Thyroid gland (tissue), 4 donors: ENCODE data around the gene CDC20B. TPM values are rescaled to one million over a fixed set of nuclear protein-coding genes. Genes with fewer than 3 reads are reported as not detected.
"Not testable (repeated sequence)": the region's sequence is repeated elsewhere in the genome, so short reads cannot be mapped to it uniquely, and the experiment has no call there.

Source experiments
- DNase-seq, 2 donors: peaks; one replicate each; pipeline ENCODE4 v3.0.0-alpha.2; 2019
- H3K27ac ChIP-seq, 3 donors: fragments of 200-600 bp; sonication (generic); 1 replicate in 2 of 3; 2 replicates in 1 of 3; pipeline ENCODE4 v1.5.1; 2016 to 2019; ENCODE audit warnings: mild to moderate bottlenecking in 1 of 3, moderate library complexity in 1 of 3
- H3K27me3 ChIP-seq: fragments of 200-600 bp; sonication (generic); one replicate; pipeline ENCODE4 v1.5.1; 2019
- H3K36me3 ChIP-seq, 2 donors: fragments of 200-600 bp; sonication (generic); one replicate each; pipeline ENCODE4 v1.5.1; 2016 to 2019
- H3K4me1 ChIP-seq, 2 donors: fragments of 200-600 bp; sonication (generic); one replicate each; pipeline ENCODE4 v1.5.1; 2017 to 2019
- H3K4me3 ChIP-seq, 3 donors: fragments of 200-600 bp; sonication (generic); replicated peaks in 1 of 3; 1 replicate in 2 of 3; 2 replicates in 1 of 3; pipeline ENCODE4 v1.5.1; 2016; ENCODE audit warnings: mild to moderate bottlenecking in 1 of 3
- H3K9me3 ChIP-seq: fragments of 200-600 bp; sonication (generic); one replicate; pipeline ENCODE4 v1.5.1; 2017
- POLR2A ChIP-seq, 2 donors: fragments of 450-650 bp; IDR thresholded peaks; one replicate each; pipeline ENCODE4 v1.6.1; 2017; ENCODE audit warnings: antibody characterized with exemption in 2 of 2, mild to moderate bottlenecking in 2 of 2, moderate library complexity in 1 of 2
- WGBS, 2 donors: methylation state at CpG; one replicate each; pipeline ENCODE4 v1.1.5; 2017; 5-methylcytosine and 5-hydroxymethylcytosine counted together
- intact Hi-C: fragments of 100-400 bp; cut with DNase I; formaldehyde crosslinking; loops from one replicate; pipeline ENCODE4 v1.15.1; 2023
- total RNA-seq, 4 donors: library from RNA; depleted of rRNA; stranded (reverse); fragments of >200 nt; gene quantifications; one replicate each; pipeline ENCODE4 v1.2.3, GENCODE V29; 2016
- TF ChIP-seq, protein P1 (sequence below), 6 experiments: fragments of 200-600 bp in 3 of 6; fragments of 450-650 bp in 3 of 6; sonication (generic) in 3 of 6; IDR thresholded peaks; one replicate each; pipeline ENCODE4 v1.5.1; 2016 to 2019; ENCODE audit warnings: antibody characterized with exemption in 6 of 6, mild to moderate bottlenecking in 2 of 6, inconsistent platforms in 1 of 6, moderate library complexity in 1 of 6

CDC20B gene
- total RNA-seq, 4 donors from 2014 or later, result not detected

DNA sequence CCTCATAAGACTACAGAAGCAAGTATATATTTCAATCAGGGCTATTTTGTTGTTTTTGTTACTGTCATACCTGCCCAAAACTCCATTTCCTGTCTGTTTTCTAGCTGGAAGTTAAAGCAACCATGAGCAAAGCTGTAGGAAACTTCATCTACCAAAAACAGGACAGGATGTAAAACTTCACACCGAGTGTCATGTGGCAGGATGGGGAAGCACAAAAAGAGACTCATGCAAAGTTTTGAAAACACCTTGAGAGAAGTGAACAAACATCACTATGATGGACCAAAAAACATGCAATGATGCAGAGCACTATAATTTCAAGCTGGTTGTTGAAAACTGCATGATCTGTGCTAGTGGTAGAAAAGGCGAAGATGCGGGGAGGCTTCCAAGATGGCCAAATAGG, 76.8 kb downstream of the CDC20B start:
- 62 to 74% methylated on average over 3 of the region's 3 CpGs for WGBS, 2 donors
- H3K4me3 ChIP-seq, result no peak overlapping the region
- intact Hi-C loops, result no loop called here
- H3K27me3 ChIP-seq, result no peaks in the 10 kb centered on the region
- no peak for TF ChIP-seq POLR2A (IDR thresholded peaks at IDR 0.05)
- TF ChIP-seq, protein P1, sequence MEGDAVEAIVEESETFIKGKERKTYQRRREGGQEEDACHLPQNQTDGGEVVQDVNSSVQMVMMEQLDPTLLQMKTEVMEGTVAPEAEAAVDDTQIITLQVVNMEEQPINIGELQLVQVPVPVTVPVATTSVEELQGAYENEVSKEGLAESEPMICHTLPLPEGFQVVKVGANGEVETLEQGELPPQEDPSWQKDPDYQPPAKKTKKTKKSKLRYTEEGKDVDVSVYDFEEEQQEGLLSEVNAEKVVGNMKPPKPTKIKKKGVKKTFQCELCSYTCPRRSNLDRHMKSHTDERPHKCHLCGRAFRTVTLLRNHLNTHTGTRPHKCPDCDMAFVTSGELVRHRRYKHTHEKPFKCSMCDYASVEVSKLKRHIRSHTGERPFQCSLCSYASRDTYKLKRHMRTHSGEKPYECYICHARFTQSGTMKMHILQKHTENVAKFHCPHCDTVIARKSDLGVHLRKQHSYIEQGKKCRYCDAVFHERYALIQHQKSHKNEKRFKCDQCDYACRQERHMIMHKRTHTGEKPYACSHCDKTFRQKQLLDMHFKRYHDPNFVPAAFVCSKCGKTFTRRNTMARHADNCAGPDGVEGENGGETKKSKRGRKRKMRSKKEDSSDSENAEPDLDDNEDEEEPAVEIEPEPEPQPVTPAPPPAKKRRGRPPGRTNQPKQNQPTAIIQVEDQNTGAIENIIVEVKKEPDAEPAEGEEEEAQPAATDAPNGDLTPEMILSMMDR (IDR thresholded peaks at IDR 0.05), result no peak
- no peak for DNase-seq
- H3K36me3 ChIP-seq, result no peaks in the 10 kb centered on the region
- no peak overlapping the region for H3K27ac ChIP-seq
- no peaks in the 10 kb centered on the region for H3K4me1 ChIP-seq
- H3K9me3 ChIP-seq, result no peaks in the 10 kb centered on the region

DNA sequence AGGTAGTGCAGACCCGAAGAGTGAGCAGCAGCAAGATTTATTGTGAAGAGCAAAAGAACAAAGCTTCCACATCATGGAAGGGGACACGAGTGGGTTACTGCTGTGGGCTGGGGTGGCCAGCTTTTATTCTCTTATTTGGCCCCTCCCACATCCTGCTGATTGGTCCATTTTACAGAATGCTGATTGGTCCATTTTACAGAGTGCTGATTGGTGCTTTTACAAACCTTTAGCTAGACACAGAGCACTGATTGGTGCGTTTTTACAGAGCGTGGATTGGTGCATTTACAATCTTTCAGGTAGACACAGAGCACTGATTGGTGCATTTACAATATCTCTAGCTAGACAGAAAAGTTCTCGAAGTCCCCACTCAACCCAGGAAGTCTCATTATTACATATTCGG, 82.0 kb downstream of the CDC20B start:
- not testable (repeated sequence) for DNase-seq

DNA sequence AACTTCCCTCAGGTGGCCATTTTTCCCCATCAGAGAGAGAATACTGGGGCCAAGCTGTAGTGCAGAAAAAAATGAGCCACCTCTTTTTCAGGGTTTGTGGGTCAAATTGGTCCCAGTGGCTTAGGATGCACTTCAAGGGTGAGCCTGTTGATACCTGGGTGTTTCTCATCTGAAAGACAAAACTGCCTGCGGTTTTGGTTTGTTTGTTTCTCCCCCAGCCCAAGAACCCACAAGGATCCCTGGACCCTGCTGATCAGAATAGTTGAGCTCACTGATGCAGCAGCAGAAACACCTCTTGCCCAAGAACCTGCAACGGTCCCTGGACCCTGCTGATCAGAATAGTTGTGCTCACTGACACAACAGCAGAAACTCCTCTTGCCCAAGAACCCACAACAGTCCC, 83.7 kb downstream of the CDC20B start:
- WGBS, 2 donors, result 83 to 88% methylated on average over 2 of the region's 2 CpGs
- H3K4me1 ChIP-seq, H3K36me3 ChIP-seq, DNase-seq, H3K27ac ChIP-seq, H3K4me3 ChIP-seq, intact Hi-C loops, H3K9me3 ChIP-seq, H3K27me3 ChIP-seq: not testable (repeated sequence)

More for the DNA sequence above, 82.0 kb downstream of the CDC20B start:
- H3K27me3 ChIP-seq, H3K4me3 ChIP-seq, H3K9me3 ChIP-seq, H3K4me1 ChIP-seq, intact Hi-C loops, H3K27ac ChIP-seq, H3K36me3 ChIP-seq: not testable (repeated sequence)
- WGBS, 2 donors, result 81 to 95% methylated on average over 6 of the region's 6 CpGs

DNA sequence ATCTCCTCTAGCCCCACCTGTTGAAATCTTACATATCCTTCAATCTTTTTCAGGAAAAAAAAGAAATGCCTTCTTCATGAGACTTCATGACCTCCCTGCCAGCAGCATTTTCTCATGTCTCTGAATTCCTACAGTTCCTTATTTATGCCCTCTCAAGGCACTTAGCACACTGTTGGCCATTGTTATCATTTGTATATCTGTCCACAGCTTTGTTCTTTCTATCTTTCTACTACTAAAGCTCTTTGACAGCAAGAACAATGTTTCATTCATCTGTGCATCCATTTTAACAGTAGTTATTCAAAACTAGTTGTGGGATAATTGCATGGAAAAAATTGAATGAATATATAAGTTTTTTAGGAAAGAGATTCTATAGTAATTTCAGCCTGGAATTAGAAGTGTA, 91.4 kb downstream of the CDC20B start:
- Histone ChIP-seq H3K27ac (no peak overlapping the region), H3K27me3 (no peaks in the 10 kb centered on the region), H3K4me3 (no peak overlapping the region), H3K36me3 (no peaks in the 10 kb centered on the region), H3K4me1 (no peaks in the 10 kb centered on the region), H3K9me3 (no peaks in the 10 kb centered on the region)
- TF ChIP-seq POLR2A (IDR thresholded peaks at IDR 0.05), result no peak
- TF ChIP-seq, protein P1 (IDR thresholded peaks at IDR 0.05), result no peak
- DNase-seq, result no peak
- intact Hi-C loops, result no loop called here

DNA sequence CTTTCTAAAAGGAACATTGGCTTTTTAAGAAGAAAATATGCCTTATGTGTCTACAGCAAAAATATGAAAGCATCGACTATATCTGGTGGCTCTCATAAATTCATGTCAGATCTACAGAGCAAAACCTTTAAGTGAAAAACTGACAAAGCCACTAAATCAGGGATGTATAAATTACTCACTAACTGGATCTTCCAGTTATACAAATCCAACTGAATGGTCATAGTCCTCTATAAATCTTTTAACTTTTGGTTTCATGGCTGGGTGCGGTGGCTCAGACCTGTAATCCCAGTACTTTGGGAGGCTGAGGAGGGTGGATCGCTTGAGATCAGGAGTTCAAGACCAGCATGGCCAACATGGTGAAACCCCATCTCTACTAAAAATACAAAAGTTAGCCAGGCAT, 99.8 kb downstream of the CDC20B start:
- TF ChIP-seq POLR2A (IDR thresholded peaks at IDR 0.05), result no peak
- TF ChIP-seq, protein P1 (IDR thresholded peaks at IDR 0.05), result no peak
- 92 to 95% methylated on average over 3 of the region's 3 CpGs for WGBS, 2 donors
- H3K27me3 ChIP-seq, result no peaks in the 10 kb centered on the region
- intact Hi-C loops, result no loop called here
- H3K36me3 ChIP-seq, result no peaks in the 10 kb centered on the region
- no peak for DNase-seq
- no peak overlapping the region for H3K27ac ChIP-seq
- no peaks in the 10 kb centered on the region for H3K4me1 ChIP-seq
- no peak overlapping the region for H3K4me3 ChIP-seq
- no peaks in the 10 kb centered on the region for H3K9me3 ChIP-seq

DNA sequence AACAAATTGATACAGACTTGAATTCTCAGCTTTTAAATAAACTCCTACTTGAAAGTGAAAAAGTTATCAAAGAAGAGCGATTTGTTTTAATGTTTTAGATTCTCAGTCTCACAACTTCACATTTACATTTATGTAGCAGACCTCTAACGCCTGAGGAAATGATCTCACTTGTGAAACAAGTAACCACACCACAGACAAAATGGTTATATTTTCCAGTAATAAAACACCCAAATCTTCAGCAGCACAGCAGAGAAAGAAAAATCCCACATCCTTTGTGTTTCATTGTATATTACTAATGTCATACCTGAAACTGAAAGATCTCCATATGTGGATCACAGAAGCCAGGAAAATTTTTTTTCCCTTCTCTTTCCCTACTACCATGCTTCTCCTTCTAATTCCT, 100.3 kb downstream of the CDC20B start:
- no peak for DNase-seq
- H3K36me3 ChIP-seq, result no peaks in the 10 kb centered on the region
- H3K4me1 ChIP-seq, result no peaks in the 10 kb centered on the region
- H3K27ac ChIP-seq, result no peak overlapping the region
- whole genome bisulfite sequencing, 2 donors, result 76% methylated on average over 2 of the region's 2 CpGs
- TF ChIP-seq, protein P1 (IDR thresholded peaks at IDR 0.05), result no peak
- no peak for TF ChIP-seq POLR2A (IDR thresholded peaks at IDR 0.05)
- no peak overlapping the region for H3K4me3 ChIP-seq
- H3K27me3 ChIP-seq, result no peaks in the 10 kb centered on the region
- intact Hi-C loops, result no loop called here
- H3K9me3 ChIP-seq, result no peaks in the 10 kb centered on the region
